Activated B cell treated with CpG ODN at 0.5 μM for 24 hours (primary cell): Measurements from ENCODE around the gene TBX15. TPM values are rescaled to one million over a fixed set of nuclear protein-coding genes. Genes with fewer than 3 reads are reported as not detected.

Experiments
- ATAC-seq: fragments of 200-7000 bp; cut with Tn5 transposase; one replicate; pipeline ENCODE4 v1.10.0; 2021; ENCODE audit warnings: low read depth, mild to moderate bottlenecking, moderate library complexity
- CTCF ChIA-PET: fragments of 350-600 bp; sonication (Branson Sonifier 250); formaldehyde crosslinking; loops from one replicate; lab custom pipeline; 2021; ENCODE audit warnings: antibody characterized with exemption; lab: Charles Lee
- POLR2A ChIA-PET: fragments of 350-600 bp; sonication (Branson Sonifier 250); formaldehyde crosslinking; loops from one replicate; lab custom pipeline; 2021; ENCODE audit warnings: antibody characterized with exemption; lab: Charles Lee
- DNase-seq: peaks from one replicate; pipeline ENCODE4 v3.0.0; 2022
- H3K27ac Mint-ChIP-seq: one replicate; pipeline ENCODE4 v1.8.0; 2020; ENCODE audit warnings: mixed read lengths
- H3K27me3 Mint-ChIP-seq: one replicate; pipeline ENCODE4 v1.8.0; 2021; ENCODE audit warnings: mixed read lengths
- H3K36me3 Mint-ChIP-seq: one replicate; pipeline ENCODE4 v1.8.0; 2021; ENCODE audit warnings: low read depth, mixed read lengths
- H3K4me1 Mint-ChIP-seq: one replicate; pipeline ENCODE4 v1.8.0; 2021; ENCODE audit warnings: mixed read lengths
- H3K4me3 Mint-ChIP-seq: one replicate; pipeline ENCODE4 v1.8.0; 2020; ENCODE audit warnings: mild to moderate bottlenecking, mixed read lengths
- H3K9me3 Mint-ChIP-seq: one replicate; pipeline ENCODE4 v1.8.0; 2020; ENCODE audit warnings: mixed read lengths
- intact Hi-C: fragments of 100-400 bp; cut with micrococcal nuclease; formaldehyde crosslinking; loops from one replicate; pipeline ENCODE4 v1.15.1; 2024
- total RNA-seq: library from RNA; stranded (reverse); gene quantifications from 2 replicates; pipeline ENCODE4 v1.2.3, GENCODE V29; 2022
- TF ChIP-seq, protein P1 (sequence below): fragments of 200-600 bp; IDR thresholded peaks from one replicate; pipeline ENCODE4 v1.8.0; 2022; ENCODE audit warnings: antibody characterized with exemption, mild to moderate bottlenecking

TBX15 gene
- total RNA-seq, 1 donor from 2014 or later = 0.09 TPM

DNA sequence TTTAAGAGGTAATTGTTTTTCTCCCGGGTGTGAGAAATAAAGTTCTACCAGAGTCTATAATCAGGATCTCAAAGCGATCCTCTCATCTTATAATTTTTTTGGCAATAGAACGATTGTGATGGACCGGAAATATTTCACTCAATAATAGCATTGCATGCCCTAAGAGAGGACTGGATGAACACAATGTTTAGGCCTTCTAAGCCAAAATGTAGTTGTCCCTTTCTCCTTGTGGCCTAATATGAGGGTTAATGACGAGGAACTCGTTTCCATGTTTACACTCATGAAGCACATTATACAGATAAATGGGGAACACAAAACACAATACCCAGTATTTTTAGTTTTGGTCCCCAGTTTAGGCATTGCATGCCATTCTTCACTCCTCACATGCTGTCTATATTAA lies 5.9 kb downstream of the TBX15 start:
- no peak for DNase-seq
- no peak overlapping the region for H3K4me3 Mint-ChIP-seq
- H3K9me3 Mint-ChIP-seq = peaks cover 8% of the 10 kb centered on the region
- TF ChIP-seq, protein P1, sequence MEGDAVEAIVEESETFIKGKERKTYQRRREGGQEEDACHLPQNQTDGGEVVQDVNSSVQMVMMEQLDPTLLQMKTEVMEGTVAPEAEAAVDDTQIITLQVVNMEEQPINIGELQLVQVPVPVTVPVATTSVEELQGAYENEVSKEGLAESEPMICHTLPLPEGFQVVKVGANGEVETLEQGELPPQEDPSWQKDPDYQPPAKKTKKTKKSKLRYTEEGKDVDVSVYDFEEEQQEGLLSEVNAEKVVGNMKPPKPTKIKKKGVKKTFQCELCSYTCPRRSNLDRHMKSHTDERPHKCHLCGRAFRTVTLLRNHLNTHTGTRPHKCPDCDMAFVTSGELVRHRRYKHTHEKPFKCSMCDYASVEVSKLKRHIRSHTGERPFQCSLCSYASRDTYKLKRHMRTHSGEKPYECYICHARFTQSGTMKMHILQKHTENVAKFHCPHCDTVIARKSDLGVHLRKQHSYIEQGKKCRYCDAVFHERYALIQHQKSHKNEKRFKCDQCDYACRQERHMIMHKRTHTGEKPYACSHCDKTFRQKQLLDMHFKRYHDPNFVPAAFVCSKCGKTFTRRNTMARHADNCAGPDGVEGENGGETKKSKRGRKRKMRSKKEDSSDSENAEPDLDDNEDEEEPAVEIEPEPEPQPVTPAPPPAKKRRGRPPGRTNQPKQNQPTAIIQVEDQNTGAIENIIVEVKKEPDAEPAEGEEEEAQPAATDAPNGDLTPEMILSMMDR = no peak
- intact Hi-C loops = no loop called here
- no peak for ATAC-seq
- no peaks in the 10 kb centered on the region for H3K36me3 Mint-ChIP-seq
- H3K27ac Mint-ChIP-seq = no peak overlapping the region
- ChIA-PET POLR2A (no interaction called here), CTCF (no interaction called here)
- peaks cover 38% of the 10 kb centered on the region for H3K4me1 Mint-ChIP-seq
- peaks cover 77% of the 10 kb centered on the region for H3K27me3 Mint-ChIP-seq

DNA sequence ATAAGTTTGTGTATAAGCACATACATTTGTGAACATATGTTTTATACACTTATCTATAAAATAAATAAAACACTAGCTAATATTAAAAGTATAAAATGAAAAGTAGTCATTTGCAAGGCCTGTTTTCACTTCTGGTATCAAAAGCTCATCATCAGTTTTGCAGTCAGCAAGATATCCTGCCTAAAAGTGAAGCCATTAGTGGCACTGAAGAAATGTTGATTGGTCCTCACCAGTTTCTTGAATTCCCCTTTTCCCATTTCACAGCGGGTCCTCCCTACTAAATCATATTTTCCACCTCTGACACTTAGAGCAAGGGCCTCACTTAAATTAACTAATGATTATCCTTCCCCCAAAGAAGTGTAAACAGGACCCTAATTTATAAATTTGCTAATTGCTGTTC lies 6.7 kb downstream of the TBX15 start:
- H3K27ac Mint-ChIP-seq = no peak overlapping the region
- peaks cover 71% of the 10 kb centered on the region for H3K27me3 Mint-ChIP-seq
- DNase-seq (no peak), ATAC-seq (no peak)
- TF ChIP-seq, protein P1 = no peak
- peaks cover 30% of the 10 kb centered on the region for H3K4me1 Mint-ChIP-seq
- no peaks in the 10 kb centered on the region for H3K36me3 Mint-ChIP-seq
- CTCF ChIA-PET = no interaction called here
- POLR2A ChIA-PET = no interaction called here
- peaks cover 8% of the 10 kb centered on the region for H3K9me3 Mint-ChIP-seq
- no peak overlapping the region for H3K4me3 Mint-ChIP-seq
- intact Hi-C loops = no loop called here

DNA sequence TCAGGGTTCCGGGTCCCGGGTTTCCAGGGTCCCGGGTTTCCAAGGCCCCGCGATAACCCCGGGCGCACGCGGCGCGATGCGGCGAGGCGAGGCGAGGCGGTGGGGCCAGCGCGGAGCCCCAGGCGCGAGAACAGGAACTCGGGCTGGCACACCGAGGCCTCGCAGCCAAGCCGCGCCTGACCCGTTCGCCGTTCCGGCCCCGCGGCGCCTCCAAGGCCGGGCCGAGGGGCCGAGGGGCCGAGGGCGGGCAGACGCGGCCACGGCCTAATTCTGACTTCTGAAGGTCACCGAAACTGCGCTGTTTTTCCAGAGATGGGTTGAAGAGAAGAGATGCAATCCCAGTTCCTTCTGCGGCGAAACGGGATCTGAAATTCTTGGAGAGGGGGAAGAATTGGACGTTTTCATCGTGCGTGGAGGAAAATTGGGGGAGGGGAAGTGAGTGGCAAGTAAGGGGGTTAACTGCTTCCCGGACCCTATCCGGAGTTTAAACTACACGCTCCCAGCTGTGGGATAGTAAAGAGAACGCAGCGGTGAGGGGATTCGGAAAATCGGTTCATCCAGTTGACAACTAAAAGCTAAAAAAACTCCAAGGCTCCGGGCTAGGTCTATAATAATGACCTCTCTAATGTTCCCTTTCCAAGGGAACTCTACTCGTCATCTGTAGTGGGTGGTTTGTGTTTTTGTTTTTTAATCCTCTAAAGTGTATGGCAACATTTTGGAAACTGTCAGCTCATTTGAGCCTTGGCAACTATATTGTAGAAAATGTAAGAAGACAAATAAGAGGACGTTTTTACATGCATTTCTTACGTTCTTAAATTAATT lies 8.2 kb downstream of the TBX15 start:
- H3K4me3 Mint-ChIP-seq = peak overlapping the region; percentile 35
- H3K9me3 Mint-ChIP-seq = peaks cover 4% of the 10 kb centered on the region
- TF ChIP-seq, protein P1 = no peak
- no peak for DNase-seq
- ATAC-seq = no peak
- H3K27ac Mint-ChIP-seq = no peak overlapping the region
- H3K27me3 Mint-ChIP-seq = peaks cover 71% of the 10 kb centered on the region
- H3K36me3 Mint-ChIP-seq = no peaks in the 10 kb centered on the region
- ChIA-PET POLR2A (no interaction called here), CTCF (no interaction called here)
- H3K4me1 Mint-ChIP-seq = peaks cover 18% of the 10 kb centered on the region
- intact Hi-C loops = loop anchor here (2.0 kb wide), 1 partner anchor 15 kb away; no protein-coding TSS in a partner anchor

DNA sequence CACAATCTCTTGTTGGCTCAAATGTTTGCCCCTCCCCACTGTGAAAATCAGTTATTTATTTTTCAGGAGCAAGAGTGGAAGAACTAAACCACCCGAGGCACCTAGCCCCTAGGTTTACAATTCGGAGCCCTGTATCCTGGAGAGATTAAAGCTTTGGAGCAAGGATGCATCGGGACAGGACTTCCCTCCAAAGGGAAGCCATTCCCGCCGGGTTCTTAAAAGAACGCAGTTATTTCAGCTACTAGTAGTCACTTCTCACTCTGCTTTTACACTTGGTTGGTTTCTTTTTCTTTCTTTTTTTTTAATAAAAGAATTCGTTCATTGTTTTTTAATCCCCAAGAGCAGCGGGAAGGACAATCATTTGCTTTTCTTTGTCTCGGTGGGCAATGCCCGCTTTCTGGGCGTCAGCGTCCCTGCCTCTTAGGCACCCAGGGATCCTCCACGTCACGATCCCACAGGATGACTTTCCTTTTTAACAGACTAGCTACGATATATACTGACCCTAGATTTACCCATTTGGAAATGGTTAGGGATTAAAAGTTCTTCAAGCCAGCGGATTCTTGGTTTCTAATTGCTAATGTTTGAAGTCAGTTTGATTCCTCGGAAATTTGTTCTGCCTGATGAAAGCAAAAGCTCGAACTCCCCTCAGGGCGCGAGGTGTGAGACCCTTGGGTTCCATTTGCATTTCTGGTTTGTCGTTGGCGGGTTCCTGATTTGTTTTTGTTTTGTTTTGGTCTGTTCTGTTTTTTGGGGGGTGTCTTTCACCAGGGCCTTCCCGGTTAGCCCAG lies 9.0 kb downstream of the TBX15 start:
- Mint-ChIP-seq H3K36me3 (no peaks in the 10 kb centered on the region), H3K4me3 (peak overlapping the region; percentile 60), H3K27me3 (peaks cover 65% of the 10 kb centered on the region), H3K4me1 (peaks cover 10% of the 10 kb centered on the region), H3K27ac (no peak overlapping the region), H3K9me3 (no peaks in the 10 kb centered on the region)
- ChIA-PET POLR2A (no interaction called here), CTCF (interaction anchor here (1.2 kb wide), 1 partner anchor 30 kb away, joined by 3 read pairs; no protein-coding TSS in a partner anchor)
- TF ChIP-seq, protein P1 = no peak
- ATAC-seq = no peak
- intact Hi-C loops = loop anchor here (2.0 kb wide), 1 partner anchor 16 kb away; no protein-coding TSS in a partner anchor
- DNase-seq = no peak

DNA sequence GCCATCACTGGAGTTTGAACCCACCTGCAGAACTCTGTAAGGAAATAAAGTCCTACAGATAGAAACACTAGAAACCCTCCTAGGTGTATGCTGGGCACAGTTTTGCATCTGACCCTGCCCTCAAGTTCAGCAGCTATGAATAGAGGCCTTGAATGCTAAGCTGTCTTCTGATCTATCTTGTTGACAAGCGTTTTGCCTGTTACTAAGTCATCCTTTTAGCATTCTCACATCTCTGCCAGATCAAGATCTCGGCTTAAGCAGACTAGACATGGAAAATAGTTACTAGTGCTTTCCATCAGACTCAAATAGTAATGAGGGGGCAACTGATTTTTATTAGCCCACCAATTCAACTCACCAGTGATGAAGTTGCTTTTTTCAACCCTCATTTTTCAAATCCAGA lies 10.5 kb downstream of the TBX15 start:
- DNase-seq (no peak), ATAC-seq (no peak)
- POLR2A ChIA-PET = no interaction called here
- TF ChIP-seq, protein P1 = no peak
- H3K9me3 Mint-ChIP-seq = no peaks in the 10 kb centered on the region
- no peak overlapping the region for H3K27ac Mint-ChIP-seq
- H3K36me3 Mint-ChIP-seq = no peaks in the 10 kb centered on the region
- CTCF ChIA-PET = interaction anchor here (1.2 kb wide), 1 partner anchor 31 kb away, joined by 3 read pairs; no protein-coding TSS in a partner anchor
- intact Hi-C loops = no loop called here
- H3K4me3 Mint-ChIP-seq = no peak overlapping the region
- H3K27me3 Mint-ChIP-seq = peaks cover 63% of the 10 kb centered on the region
- peaks cover 9% of the 10 kb centered on the region for H3K4me1 Mint-ChIP-seq
